ENCODE data around the gene KRTAP1-4.

GRCh38 chr17:40986920-40987319, 43.1 kb downstream of the KRTAP1-4 start:
- no peak for TF ChIP-seq REST (IDR thresholded peaks at IDR 0.05; ENCODE audit: insufficient replicate concordance, low read depth)
- TF ChIP-seq CTCF (IDR thresholded peaks at IDR 0.05; ENCODE audit: insufficient read depth, low read length), result no peak
- no peak for TF ChIP-seq SPI1 (IDR thresholded peaks at IDR 0.05; ENCODE audit: borderline replicate concordance, low read depth)
- TF ChIP-seq POLR2AphosphoS5 (IDR thresholded peaks at IDR 0.05; ENCODE audit: low read depth), result no peak
- TF ChIP-seq GABPA (IDR thresholded peaks at IDR 0.05; ENCODE audit: low read depth), result no peak

Measured in HL-60 (cell line).